Measurements from ENCODE around the gene SPTLC1.
"Not testable (repeated sequence)": the region's sequence is repeated elsewhere in the genome, so short reads cannot be mapped to it uniquely, and the experiment has no call there.

Gene SPTLC1

GRCh38 chr9:92115071-92115858 lies at the start of gene SPTLC1:
Gene SPTLC1 (minus strand): TSS chr9:92115413. CDS start chr9:92115370, 43 bp downstream.
- DNase-seq (ENCODE audit: low spot score): peak; percentile 96

GRCh38 chr9:92164975-92165374 lies 49.8 kb upstream of the SPTLC1 start:
- no peak for DNase-seq (ENCODE audit: low spot score)

- no peak for DNase-seq (ENCODE audit: low spot score)
Measured at GRCh38 chr9:92164490-92164889, 49.3 kb upstream of the SPTLC1 start.

GRCh38 chr9:92163276-92163675 lies 48.1 kb upstream of the SPTLC1 start:
- no peak for DNase-seq (ENCODE audit: low spot score)

- DNase-seq (ENCODE audit: low spot score): no peak
Measured at GRCh38 chr9:92160786-92161185, 45.6 kb upstream of the SPTLC1 start.

- no peak for DNase-seq (ENCODE audit: low spot score)
Measured at GRCh38 chr9:92159058-92159457, 43.8 kb upstream of the SPTLC1 start.

GRCh38 chr9:92158097-92158601 lies 42.9 kb upstream of the SPTLC1 start:
- no peak for DNase-seq (ENCODE audit: low spot score)

- not testable (repeated sequence) for DNase-seq (ENCODE audit: low spot score)
Measured at GRCh38 chr9:92155736-92156135, 40.5 kb upstream of the SPTLC1 start.

GRCh38 chr9:92155221-92155620 lies 40.0 kb upstream of the SPTLC1 start:
- no peak for DNase-seq (ENCODE audit: low spot score)

- not testable (repeated sequence) for DNase-seq (ENCODE audit: low spot score)
Measured at GRCh38 chr9:92153466-92154415, 38.5 kb upstream of the SPTLC1 start.

GRCh38 chr9:92151691-92152393 lies 36.6 kb upstream of the SPTLC1 start:
- DNase-seq (ENCODE audit: low spot score): no peak

GRCh38 chr9:92150501-92151470 lies 35.6 kb upstream of the SPTLC1 start:
- DNase-seq (ENCODE audit: low spot score): not testable (repeated sequence)

GRCh38 chr9:92147852-92148180 lies 32.6 kb upstream of the SPTLC1 start:
- DNase-seq (ENCODE audit: low spot score): no peak

- DNase-seq (ENCODE audit: low spot score): no peak
Measured at GRCh38 chr9:92147030-92147851, 32.0 kb upstream of the SPTLC1 start.

- no peak for DNase-seq (ENCODE audit: low spot score)
Measured at GRCh38 chr9:92146610-92147009, 31.4 kb upstream of the SPTLC1 start.

GRCh38 chr9:92145784-92146183 lies 30.6 kb upstream of the SPTLC1 start:
- not testable (repeated sequence) for DNase-seq (ENCODE audit: low spot score)

GRCh38 chr9:92142329-92142728 lies 27.1 kb upstream of the SPTLC1 start:
- DNase-seq (ENCODE audit: low spot score): no peak

GRCh38 chr9:92141144-92142129 lies 26.2 kb upstream of the SPTLC1 start:
- no peak for DNase-seq (ENCODE audit: low spot score)

GRCh38 chr9:92140754-92141143 lies 25.5 kb upstream of the SPTLC1 start:
- no peak for DNase-seq (ENCODE audit: low spot score)
